ENCODE data around the gene ADAM19.

DNA sequence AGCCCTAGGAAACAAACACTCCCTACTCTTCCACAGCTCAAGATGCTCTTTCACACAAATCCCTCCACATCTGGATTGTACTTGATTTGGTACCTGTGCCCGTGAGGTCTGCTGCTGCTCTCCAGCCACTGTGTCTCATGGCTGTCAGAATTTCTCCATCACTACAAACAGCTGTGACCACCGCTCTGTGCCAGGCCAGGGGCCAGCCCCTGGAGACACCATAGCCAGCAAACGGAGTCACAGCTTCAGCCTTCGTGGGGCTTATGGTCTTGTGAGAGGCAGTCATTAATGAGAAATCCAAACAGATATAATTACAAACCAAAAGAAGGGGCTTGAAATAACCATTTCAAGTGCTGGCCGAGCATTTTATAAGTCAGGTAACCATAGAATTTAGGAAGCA, 43.6 kb downstream of the ADAM19 start:
- TF ChIP-seq POLR2AphosphoS5 (IDR thresholded peaks at IDR 0.05; ENCODE audit: low read depth, low read length): no peak
- TF ChIP-seq, protein P1, sequence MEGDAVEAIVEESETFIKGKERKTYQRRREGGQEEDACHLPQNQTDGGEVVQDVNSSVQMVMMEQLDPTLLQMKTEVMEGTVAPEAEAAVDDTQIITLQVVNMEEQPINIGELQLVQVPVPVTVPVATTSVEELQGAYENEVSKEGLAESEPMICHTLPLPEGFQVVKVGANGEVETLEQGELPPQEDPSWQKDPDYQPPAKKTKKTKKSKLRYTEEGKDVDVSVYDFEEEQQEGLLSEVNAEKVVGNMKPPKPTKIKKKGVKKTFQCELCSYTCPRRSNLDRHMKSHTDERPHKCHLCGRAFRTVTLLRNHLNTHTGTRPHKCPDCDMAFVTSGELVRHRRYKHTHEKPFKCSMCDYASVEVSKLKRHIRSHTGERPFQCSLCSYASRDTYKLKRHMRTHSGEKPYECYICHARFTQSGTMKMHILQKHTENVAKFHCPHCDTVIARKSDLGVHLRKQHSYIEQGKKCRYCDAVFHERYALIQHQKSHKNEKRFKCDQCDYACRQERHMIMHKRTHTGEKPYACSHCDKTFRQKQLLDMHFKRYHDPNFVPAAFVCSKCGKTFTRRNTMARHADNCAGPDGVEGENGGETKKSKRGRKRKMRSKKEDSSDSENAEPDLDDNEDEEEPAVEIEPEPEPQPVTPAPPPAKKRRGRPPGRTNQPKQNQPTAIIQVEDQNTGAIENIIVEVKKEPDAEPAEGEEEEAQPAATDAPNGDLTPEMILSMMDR (IDR thresholded peaks at IDR 0.05): no peak

Measured in Panc1 (cell line).